ENCODE measurements around the gene ARHGAP18.

DNA sequence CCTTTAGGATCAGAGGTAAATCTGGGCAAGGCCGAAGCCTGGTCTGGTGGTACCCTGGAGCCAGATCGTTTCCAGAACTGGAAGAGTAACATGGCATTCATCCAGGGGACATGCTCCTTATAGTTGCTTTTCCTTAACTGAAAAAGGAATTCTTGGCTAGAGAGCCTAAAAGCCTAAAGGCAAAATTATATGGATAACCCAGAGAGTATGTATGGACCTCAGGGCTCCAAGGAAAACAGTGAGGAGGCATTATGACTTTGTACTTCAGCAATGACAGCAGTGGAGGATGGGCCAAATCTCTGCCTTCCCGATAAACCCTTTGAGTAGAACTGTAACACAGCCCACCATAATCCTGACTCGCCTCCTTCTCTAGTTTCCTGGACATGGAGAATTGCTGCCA lies 29.3 kb downstream of the ARHGAP18 start:
- TF ChIP-seq POLR2A (IDR thresholded peaks at IDR 0.05) = no peak
- TF ChIP-seq, protein P1, sequence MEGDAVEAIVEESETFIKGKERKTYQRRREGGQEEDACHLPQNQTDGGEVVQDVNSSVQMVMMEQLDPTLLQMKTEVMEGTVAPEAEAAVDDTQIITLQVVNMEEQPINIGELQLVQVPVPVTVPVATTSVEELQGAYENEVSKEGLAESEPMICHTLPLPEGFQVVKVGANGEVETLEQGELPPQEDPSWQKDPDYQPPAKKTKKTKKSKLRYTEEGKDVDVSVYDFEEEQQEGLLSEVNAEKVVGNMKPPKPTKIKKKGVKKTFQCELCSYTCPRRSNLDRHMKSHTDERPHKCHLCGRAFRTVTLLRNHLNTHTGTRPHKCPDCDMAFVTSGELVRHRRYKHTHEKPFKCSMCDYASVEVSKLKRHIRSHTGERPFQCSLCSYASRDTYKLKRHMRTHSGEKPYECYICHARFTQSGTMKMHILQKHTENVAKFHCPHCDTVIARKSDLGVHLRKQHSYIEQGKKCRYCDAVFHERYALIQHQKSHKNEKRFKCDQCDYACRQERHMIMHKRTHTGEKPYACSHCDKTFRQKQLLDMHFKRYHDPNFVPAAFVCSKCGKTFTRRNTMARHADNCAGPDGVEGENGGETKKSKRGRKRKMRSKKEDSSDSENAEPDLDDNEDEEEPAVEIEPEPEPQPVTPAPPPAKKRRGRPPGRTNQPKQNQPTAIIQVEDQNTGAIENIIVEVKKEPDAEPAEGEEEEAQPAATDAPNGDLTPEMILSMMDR (IDR thresholded peaks at IDR 0.05 in 4 of 5, conservative IDR thresholded peaks at IDR 0.05 in 1 of 5) = no peak

Measured in gastrocnemius medialis (tissue), 4 donors.